RCC 7860 (cell line): Measurements from ENCODE around the gene OR4K5.
"Not testable (repeated sequence)": the region's sequence is repeated elsewhere in the genome, so short reads cannot be mapped to it uniquely, and the experiment has no call there.

Experiments used
- DNase-seq: peaks from one replicate; pipeline ENCODE4 v3.0.0-alpha.2; 2015; ENCODE audit warnings: low spot score
- FAIRE-seq: peaks from 2 replicates; lab custom pipeline; 2012; peaks lifted over from hg19 to GRCh38; lab: Jason Lieb, UNC

OR4K5 gene

GRCh38 chr14:19920021-19920657 is at the start of gene OR4K5:
Gene OR4K5, plus strand, starts transcription at chr14:19920607. Its CDS starts 0 bp downstream, at chr14:19920607.
- DNase-seq: no peak

DNA sequence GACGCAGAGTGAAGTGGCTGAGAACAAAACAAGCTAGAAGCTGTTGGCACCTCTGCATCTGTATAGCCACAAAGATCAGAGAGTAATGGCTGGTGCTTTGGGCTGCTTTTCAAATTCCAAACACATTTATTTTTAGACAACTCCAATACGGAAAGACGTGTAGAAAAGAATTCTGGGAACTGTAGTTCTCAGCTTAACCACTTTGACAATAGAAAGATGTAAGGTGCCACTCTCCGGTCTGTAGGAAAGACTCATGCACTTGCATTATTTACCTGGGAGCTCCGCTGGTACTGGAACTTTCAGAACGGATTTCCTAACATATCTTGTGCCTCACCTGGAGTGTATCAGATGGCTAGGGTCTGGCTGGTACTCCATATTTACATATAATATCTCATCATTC is 47.2 kb upstream of the OR4K5 start:
- DNase-seq (no peak), FAIRE-seq (no peak)

More at GRCh38 chr14:19920021-19920657, at the start of gene OR4K5:
- FAIRE-seq: no peak

DNA sequence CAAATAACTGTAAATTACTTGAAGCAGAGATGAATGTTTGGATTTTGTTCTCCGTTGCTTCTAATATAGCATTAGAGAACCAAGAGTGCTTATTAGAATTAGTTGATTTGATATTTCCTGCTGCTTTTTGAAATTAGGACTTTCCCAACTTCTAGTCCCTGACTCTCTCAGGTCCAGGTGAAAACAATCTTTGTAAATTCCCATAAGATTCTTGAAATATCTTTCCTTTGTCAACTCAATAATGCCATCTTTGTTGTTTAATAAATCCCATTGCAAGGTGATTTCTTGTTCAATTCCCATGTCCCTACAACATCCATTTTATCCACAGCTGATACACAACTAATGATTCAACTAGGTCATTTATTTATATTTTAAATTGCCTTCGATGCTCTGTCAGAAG is 45.6 kb upstream of the OR4K5 start, which contains the start of gene OR4K2:
OR4K2 (plus strand) TSS at position 301 of the 400 bp plus-strand sequence. CDS start 1,126 bp downstream, outside the sequence.
- DNase-seq: no peak
- no peak for FAIRE-seq

DNA sequence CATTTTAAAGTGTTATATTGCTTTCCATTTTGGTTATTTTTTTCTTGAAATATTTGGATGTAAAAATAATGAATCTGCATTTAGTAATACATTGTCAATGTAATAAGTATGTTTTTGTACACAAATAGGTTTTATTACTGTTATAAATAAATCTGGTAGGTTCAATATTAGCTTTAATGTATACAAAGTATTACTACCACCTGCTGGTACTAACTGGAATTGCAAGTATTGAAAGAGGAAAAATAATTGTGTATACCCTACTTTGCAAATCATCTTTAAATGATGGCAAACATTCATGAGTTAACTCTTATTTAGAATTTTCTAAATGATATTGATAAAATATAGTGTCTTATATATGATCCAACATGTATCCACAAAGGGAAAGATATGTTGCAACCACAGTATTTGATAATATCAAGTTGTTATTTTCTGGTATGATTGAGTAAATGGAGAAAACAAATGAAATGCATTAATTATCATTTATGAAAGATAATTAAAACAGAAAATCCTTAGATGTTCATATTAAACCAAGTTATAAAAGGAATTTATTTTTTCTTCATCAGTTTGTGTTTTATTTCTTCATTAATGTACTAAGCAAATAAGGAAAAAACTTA is 42.3 kb upstream of the OR4K5 start:
- no peak for DNase-seq
- peak; percentile 84 for FAIRE-seq

DNA sequence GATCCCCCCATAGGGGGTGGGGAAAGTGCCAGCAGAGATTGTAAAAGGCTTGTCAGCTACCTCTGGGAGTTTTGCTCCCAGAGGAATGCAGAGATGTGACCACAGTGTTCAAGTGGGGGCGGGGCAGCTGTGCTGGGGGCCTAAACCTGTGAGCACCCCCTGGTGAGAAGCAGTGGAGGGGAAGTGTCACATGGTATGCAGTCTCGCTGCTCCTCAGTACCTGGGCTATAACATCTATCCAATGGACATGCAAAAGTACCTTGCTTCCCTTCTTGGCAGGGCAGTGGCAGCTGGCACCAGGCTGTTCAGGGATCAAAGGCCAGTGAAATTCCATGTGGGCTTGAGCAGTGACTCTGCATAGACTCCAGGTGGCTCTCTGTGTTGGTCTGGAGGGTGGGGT is 25.1 kb upstream of the OR4K5 start:
- FAIRE-seq (no peak), DNase-seq (no peak)

DNA sequence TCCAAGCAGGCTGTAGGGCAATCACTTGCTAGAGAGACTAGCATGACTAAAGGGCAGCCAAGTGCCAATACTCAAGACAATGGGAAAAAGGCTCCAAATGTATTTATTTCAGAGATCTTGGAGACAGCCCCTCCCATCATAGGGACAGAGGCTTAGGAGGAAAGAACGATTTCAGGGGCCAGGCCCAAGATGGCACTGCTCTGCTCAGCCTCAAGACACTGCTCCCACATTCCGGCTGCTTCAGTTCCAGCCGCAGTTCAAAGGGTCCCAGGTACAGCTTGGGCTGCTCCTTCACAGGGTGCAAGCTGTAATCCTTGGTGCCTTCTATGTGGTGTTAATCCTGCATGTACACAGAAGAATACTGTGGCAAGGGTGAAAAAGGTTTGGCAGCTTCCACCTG is 19.4 kb upstream of the OR4K5 start:
- DNase-seq: no peak
- no peak for FAIRE-seq

DNA sequence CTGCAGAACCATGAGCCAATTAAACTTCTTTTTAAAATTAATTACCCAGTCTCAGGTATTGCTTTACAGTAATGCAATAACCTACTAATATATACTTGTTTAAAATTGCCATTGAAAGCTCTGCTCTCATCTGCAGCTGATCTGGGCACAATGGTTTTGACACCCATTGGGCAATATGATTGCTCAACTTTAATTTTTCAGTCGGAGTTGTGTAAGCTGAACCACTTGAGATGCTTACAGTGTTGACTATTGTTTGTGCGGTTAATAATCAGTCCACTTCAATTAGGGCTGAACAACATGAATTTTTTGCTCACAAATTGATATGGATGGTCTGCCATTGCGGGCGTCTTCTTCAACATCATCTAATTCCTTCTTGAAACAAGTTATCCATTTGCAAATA is 18.0 kb upstream of the OR4K5 start:
- DNase-seq (no peak), FAIRE-seq (no peak)

DNA sequence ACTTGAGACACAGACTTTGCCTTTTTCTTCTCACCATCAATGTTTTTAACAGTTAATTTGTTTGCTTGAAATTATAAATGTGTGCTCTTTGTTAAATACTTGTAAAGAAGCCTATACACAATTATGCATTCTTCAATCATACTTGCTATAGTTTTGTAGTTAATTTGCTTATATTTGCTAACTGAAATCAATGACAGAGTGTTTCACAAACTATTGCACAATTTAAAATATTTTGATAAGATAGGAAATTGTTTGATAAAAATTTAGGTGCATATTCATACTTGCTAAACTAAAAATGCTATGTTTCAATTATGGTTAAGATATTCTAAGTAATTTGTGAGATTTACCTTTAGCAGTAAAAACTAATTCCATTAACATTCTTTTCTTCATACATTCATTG is 13.7 kb upstream of the OR4K5 start:
- no peak for DNase-seq
- FAIRE-seq: no peak

DNA sequence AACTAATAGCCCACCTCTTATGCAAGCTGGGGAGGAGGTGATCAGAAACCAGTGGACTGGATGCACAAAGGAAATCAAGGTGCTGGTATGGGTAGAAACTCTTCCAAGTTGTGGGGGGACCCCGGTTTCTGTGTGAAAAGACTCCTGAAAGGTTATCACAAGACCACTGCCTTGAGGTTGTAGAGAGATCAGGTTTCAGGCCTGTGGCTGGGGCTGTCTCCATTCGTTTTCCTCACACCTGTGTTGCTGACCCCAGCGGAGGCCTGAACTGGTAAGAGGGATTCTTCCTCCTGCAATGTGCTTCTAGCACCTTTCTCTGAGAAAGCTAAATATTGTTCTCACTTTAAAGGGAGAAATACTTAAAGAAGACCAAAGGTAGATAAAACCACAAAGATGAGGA is 9.3 kb upstream of the OR4K5 start:
- DNase-seq: no peak
- no peak for FAIRE-seq

DNA sequence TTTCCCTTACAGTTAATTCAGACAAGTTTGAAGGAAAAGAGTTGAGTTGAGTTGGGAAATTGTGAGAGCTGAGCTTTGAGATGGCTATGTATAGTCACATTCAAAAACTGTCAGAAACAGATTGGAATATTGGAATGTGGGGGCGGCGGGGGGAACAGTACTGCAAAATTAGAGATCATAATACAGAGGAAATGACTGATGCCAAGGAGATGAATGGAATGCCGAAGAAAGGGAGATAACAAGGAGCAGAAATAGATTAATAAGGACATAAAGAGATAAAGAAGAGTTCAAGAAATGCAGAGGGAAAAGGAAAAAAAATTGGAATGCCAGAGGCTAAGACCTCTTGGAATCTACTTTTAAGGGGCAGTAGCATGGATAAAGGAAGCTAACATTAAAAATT is 3.2 kb upstream of the OR4K5 start:
- DNase-seq: no peak
- FAIRE-seq: no peak

GRCh38 chr14:19917955-19918518 is 2.4 kb upstream of the OR4K5 start:
- no peak for DNase-seq
- FAIRE-seq: no peak

GRCh38 chr14:19918553-19919264 is 1.7 kb upstream of the OR4K5 start:
- FAIRE-seq (no peak), DNase-seq (no peak)

- DNase-seq (no peak), FAIRE-seq (no peak)
Observed at GRCh38 chr14:19930617-19931016, 10.2 kb downstream of the OR4K5 start, which contains the start of gene OR4K1. Gene OR4K1, plus strand, starts transcription at chr14:19930917. Its CDS starts 4,750 bp downstream, at chr14:19935667.

DNA sequence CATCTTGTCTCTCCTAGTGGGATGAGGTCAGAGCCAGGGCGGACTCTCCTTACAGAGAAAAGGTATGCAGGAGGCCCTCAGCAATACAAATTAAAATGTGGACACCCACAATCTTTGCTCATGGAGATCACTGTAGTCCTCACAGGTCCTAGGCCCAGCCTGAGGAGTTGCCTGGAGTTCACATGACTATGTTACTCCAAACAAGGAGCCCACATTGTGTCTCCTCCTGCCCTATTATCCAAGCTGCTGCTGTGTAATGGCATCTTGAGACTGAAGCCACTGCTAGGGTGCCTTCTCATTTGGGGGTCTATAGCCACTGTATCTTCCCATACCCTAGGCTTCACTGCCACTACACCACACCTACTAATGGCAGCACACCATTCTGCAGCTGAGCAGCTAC is 21.3 kb downstream of the OR4K5 start:
- DNase-seq (no peak), FAIRE-seq (no peak)

GRCh38 chr14:19947413-19948090 is 27.1 kb downstream of the OR4K5 start:
- FAIRE-seq (peak; percentile 18), DNase-seq (no peak)

DNA sequence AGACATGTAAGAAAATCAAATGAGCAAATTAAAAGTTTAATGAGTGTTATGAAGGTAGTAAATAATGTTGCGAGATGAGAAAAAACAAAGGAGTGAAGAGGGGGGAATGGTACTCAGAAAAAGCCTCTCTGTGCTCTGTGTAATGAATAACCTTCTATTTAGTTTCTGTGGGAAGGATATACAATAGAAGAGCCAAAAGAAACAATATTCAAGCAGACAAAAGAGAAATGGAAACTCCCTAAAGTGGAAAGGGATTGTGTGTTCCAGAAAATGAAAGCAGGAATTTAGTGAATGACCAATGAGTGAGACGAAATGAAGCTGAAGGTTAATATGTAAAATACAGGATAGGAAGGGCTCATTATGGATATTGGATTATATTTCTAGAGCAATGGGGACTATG is 28.8 kb downstream of the OR4K5 start:
- FAIRE-seq (no peak), DNase-seq (no peak)

DNA sequence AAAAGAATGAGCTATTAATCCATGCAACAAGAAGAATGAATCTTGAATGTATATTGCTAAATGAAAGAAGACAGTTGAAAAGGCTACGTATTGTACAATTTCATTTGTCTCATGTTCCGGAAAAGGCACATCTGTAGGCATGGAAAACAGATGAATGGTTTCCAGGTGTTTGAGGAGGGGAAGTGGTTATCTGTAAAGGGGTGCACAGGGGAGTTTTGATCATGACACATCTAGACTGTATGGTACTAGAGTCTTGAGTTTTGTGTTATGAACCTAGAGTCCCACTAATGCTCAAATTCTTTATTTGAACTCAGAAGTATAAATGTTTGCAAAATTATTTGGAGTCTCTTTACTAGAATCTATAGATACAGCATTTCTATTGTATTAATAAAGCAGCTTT is 49.3 kb downstream of the OR4K5 start:
- FAIRE-seq, DNase-seq: not testable (repeated sequence)
